SK-N-SH (cell line): ENCODE results near the gene ATXN7L3. TPM values are rescaled to one million over a fixed set of nuclear protein-coding genes. Genes with fewer than 3 reads are reported as not detected.

Experiments used
- CTCF ChIA-PET: fragments of 300-600, 350-600 bp; formaldehyde crosslinking; extraction: SDS; loops from one replicate; lab custom pipeline; 2021; lab: Yijun Ruan, JAX
- POLR2A ChIA-PET: fragments of 350-600 bp; sonication (Branson Sonifier 250); formaldehyde crosslinking; extraction: SDS; loops from one replicate; lab custom pipeline; 2020; ENCODE audit warnings: antibody characterized with exemption, inconsistent platforms; lab: Yijun Ruan, JAX
- DNase-seq: peaks from one replicate; pipeline ENCODE4 v3.0.0; 2012
- H2AFZ ChIP-seq: fragments of 200-600 bp; sonication (generic); 2 replicates; pipeline ENCODE4 v1.8.1; 2016; ENCODE audit warnings: antibody characterized with exemption, mild to moderate bottlenecking, low read depth
- H3F3A ChIP-seq: fragments of 200-600 bp; sonication (generic); replicated peaks from 2 replicates; pipeline ENCODE3; 2016; ENCODE audit warnings: antibody characterized with exemption, mild to moderate bottlenecking; ENCODE audit not compliant: insufficient read depth
- H3K27ac ChIP-seq, 2 experiments: fragments of 200-500 bp in 1 of 2; fragments of 200-600 bp in 1 of 2; sonication (Bioruptor generic) in 1 of 2; sonication (generic), shearing (Covaris generic) in 1 of 2; 2 replicates each; pipeline versions ENCODE4 v1.5.1 to v1.6.1; 2014 to 2016; ENCODE audit warnings: low read depth in 2 of 2, inconsistent platforms in 1 of 2, low read length in 1 of 2, mild to moderate bottlenecking in 1 of 2, mixed read lengths in 1 of 2
- H3K27me3 ChIP-seq: fragments of 200-600 bp; sonication (generic), shearing (Covaris generic); 2 replicates; pipeline ENCODE4 v1.6.1; 2016; ENCODE audit warnings: mixed run types; ENCODE audit not compliant: insufficient read depth
- H3K36me3 ChIP-seq, 2 experiments: fragments of 200-500 bp in 1 of 2; fragments of 200-600 bp in 1 of 2; sonication (Bioruptor generic) in 1 of 2; sonication (generic) in 1 of 2; replicated peaks in 1 of 2; 2 replicates each; pipeline versions ENCODE3 to v1.5.1; 2014 to 2016; ENCODE audit warnings: low read length in 1 of 2, mild to moderate bottlenecking in 1 of 2; ENCODE audit not compliant: insufficient read depth in 2 of 2, control insufficient read depth in 1 of 2
- H3K4me1 ChIP-seq, 2 experiments: fragments of 200-500 bp in 1 of 2; fragments of 200-600 bp in 1 of 2; sonication (Bioruptor generic) in 1 of 2; sonication (generic), shearing (Covaris generic) in 1 of 2; 2 replicates each; pipeline versions ENCODE4 v1.5.1 to v1.6.1; 2014 to 2016; ENCODE audit warnings: low read depth in 1 of 2, low read length in 1 of 2, mixed run types in 1 of 2; ENCODE audit not compliant: insufficient read depth in 2 of 2, control insufficient read depth in 1 of 2
- H3K4me2 ChIP-seq: fragments of 200-600 bp; sonication (generic), shearing (Covaris generic); 2 replicates; pipeline ENCODE4 v1.6.1; 2017; ENCODE audit warnings: mixed run types
- H3K4me3 ChIP-seq, 2 experiments: fragments of 200-500 bp in 1 of 2; fragments of 200-600 bp in 1 of 2; sonication (Bioruptor generic) in 1 of 2; sonication (generic), shearing (Covaris generic) in 1 of 2; 2 replicates each; pipeline versions ENCODE4 v1.5.1 to v1.8.1; 2014 to 2016; ENCODE audit warnings: low read depth in 2 of 2, inconsistent platforms in 1 of 2, low read length in 1 of 2, mild to moderate bottlenecking in 1 of 2, mixed read lengths in 1 of 2, moderate library complexity in 1 of 2
- H3K79me2 ChIP-seq: fragments of 200-600 bp; sonication (generic); 2 replicates; pipeline ENCODE4 v1.8.1; 2017; ENCODE audit warnings: mild to moderate bottlenecking; ENCODE audit not compliant: insufficient read depth
- H3K9ac ChIP-seq: fragments of 200-600 bp; sonication (generic); 2 replicates; pipeline ENCODE4 v1.6.1; 2017; ENCODE audit warnings: mixed run types
- H3K9me2 ChIP-seq: fragments of 200-600 bp; sonication (generic); 2 replicates; pipeline ENCODE4 v1.6.1; 2017; ENCODE audit warnings: mixed run types
- H3K9me3 ChIP-seq: fragments of 200-600 bp; sonication (generic); 2 replicates; pipeline ENCODE4 v1.6.1; 2017; ENCODE audit warnings: mixed run types, mild to moderate bottlenecking, moderate library complexity
- H4K20me1 ChIP-seq: fragments of 200-600 bp; sonication (generic); 2 replicates; pipeline ENCODE4 v1.6.1; 2017; ENCODE audit warnings: mild to moderate bottlenecking, mixed run types; ENCODE audit not compliant: insufficient read depth
- CTCF ChIP-seq: fragments of 200-600 bp; sonication (generic); IDR thresholded peaks from 2 replicates; pipeline ENCODE4 v1.6.1; 2017; ENCODE audit warnings: antibody characterized with exemption, mild to moderate bottlenecking, moderate library complexity
- GABPA ChIP-seq: IDR thresholded peaks from 2 replicates; pipeline ENCODE4 v1.4.0; 2012; ENCODE audit warnings: low read depth, mild to moderate bottlenecking
- MAX ChIP-seq: IDR thresholded peaks from 2 replicates; pipeline ENCODE4 v1.4.0; 2012; ENCODE audit warnings: low read depth
- NRF1 ChIP-seq: IDR thresholded peaks from 2 replicates; pipeline ENCODE4 v1.6.1; 2012; ENCODE audit warnings: low read depth, mild to moderate bottlenecking, low read length
- PBX3 ChIP-seq: IDR thresholded peaks from 2 replicates; pipeline ENCODE4; 2012
- RAD21 ChIP-seq: IDR thresholded peaks from 2 replicates; pipeline ENCODE4 v1.6.1; 2012; ENCODE audit warnings: mild to moderate bottlenecking, low read length
- RCOR1 ChIP-seq: fragments of 150-350 bp; IDR thresholded peaks from 2 replicates; pipeline ENCODE4 v1.6.1; 2017; ENCODE audit warnings: antibody characterized with exemption, low read length
- RFX5 ChIP-seq: IDR thresholded peaks from 2 replicates; pipeline ENCODE4 v1.6.1; 2012; ENCODE audit warnings: mild to moderate bottlenecking, improper control_type of control experiment, low read length
- TCF12 ChIP-seq: IDR thresholded peaks from 2 replicates; pipeline ENCODE4 v1.4.0; 2012
- TEAD4 ChIP-seq: IDR thresholded peaks from 2 replicates; pipeline ENCODE4 v1.4.0; 2012; ENCODE audit warnings: mild to moderate bottlenecking, borderline replicate concordance; ENCODE audit not compliant: insufficient read depth
- ZBTB33 ChIP-seq: IDR thresholded peaks from 2 replicates; pipeline ENCODE4 v1.4.0; 2012; ENCODE audit warnings: low read depth, borderline replicate concordance
- WGBS: methylation state at CpG from one replicate; pipeline ENCODE4 v1.1.6; 2017; ENCODE audit warnings: low lambda C conversion rate; 5-methylcytosine and 5-hydroxymethylcytosine counted together
- polyA plus RNA-seq, 3 experiments: library from polyadenylated mRNA; depleted of rRNA; stranded (reverse); fragments of >200 nt; gene quantifications; 2 replicates each; pipeline ENCODE4 v1.2.3, GENCODE V29; 2012

ATXN7L3 gene
- polyA plus RNA-seq, 1 of the 3 experiments (the other 2 are of a cell fraction), result 47.7 TPM

- peak; percentile 33; the same call in 1 of the 2 replicates for TF ChIP-seq CTCF
- TF ChIP-seq NRF1, result no peak
- no peak for TF ChIP-seq RFX5
- TF ChIP-seq MAX, result no peak
- TF ChIP-seq RAD21, result peak; percentile 45
- no peak for TF ChIP-seq RCOR1
- no peak for TF ChIP-seq TEAD4
- no peak for TF ChIP-seq PBX3
- no peak for TF ChIP-seq GABPA
These were observed 1.5 kb downstream of the ATXN7L3 start (continued) for GRCh38 chr17:44197980-44198720.

GRCh38 chr17:44197107-44197506 lies 2.6 kb downstream of the ATXN7L3 start:
- H4K20me1 ChIP-seq, result no peaks in the 10 kb centered on the region
- no peak overlapping the region for H3K27ac ChIP-seq
- H3K4me1 ChIP-seq, result peaks cover 8 to 23% of the 10 kb centered on the region in 2 experiments; a peak in 2 of 4 replicates
- 85% methylated on average over 8 of the region's 15 CpGs for WGBS
- no peak for DNase-seq
- H3K4me3 ChIP-seq, result no peak overlapping the region
- peaks cover 48% of the 10 kb centered on the region for H3K79me2 ChIP-seq
- H2AFZ ChIP-seq, result no peak overlapping the region
- 0 out of 2 replicates have a peak overlapping the region, but pooled peaks have one; percentile 96 for H3K9ac ChIP-seq
- TF ChIP-seq TCF12 (no peak), ZBTB33 (no peak)
- H3K36me3 ChIP-seq, result peaks cover 37 to 50% of the 10 kb centered on the region in 2 experiments
- H3K4me2 ChIP-seq, result peak overlapping the region; percentile 86; the same call in 1 of the 2 replicates
- H3K9me2 ChIP-seq, result no peaks in the 10 kb centered on the region
- H3K27me3 ChIP-seq, result no peaks in the 10 kb centered on the region
- peaks cover 11% of the 10 kb centered on the region for H3F3A ChIP-seq
- H3K9me3 ChIP-seq, result no peaks in the 10 kb centered on the region
- ChIA-PET POLR2A (no interaction called here), CTCF (interaction anchor here (0.8 to 2.4 kb wide), 3 partner anchors 29 to 154 kb away, joined by 3 to 16 read pairs (median 8); no protein-coding TSS in a partner anchor)
